Measurements from ENCODE around the gene COL3A1.

Gene COL3A1

GRCh38 chr2:189013671-189014448, 39.7 kb downstream of the COL3A1 start:
- H3K4me1 ChIP-seq: no peaks in the 10 kb centered on the region
- H3K9ac ChIP-seq: no peak overlapping the region
- no peak overlapping the region for H3K4me3 ChIP-seq
- no peak for TF ChIP-seq Cebpa-rat (IDR thresholded peaks at IDR 0.05)
- no peaks in the 10 kb centered on the region for H3K9me3 ChIP-seq
- H3K27ac ChIP-seq: no peak overlapping the region
- no peaks in the 10 kb centered on the region for H4K20me1 ChIP-seq
- no peaks in the 10 kb centered on the region for H3K36me3 ChIP-seq
- H3K4me2 ChIP-seq: no peak overlapping the region
- no peaks in the 10 kb centered on the region for H3K27me3 ChIP-seq

- Histone ChIP-seq H3K27ac (no peak overlapping the region), H3K36me3 (no peaks in the 10 kb centered on the region), H3K9ac (no peak overlapping the region), H4K20me1 (no peaks in the 10 kb centered on the region), H3K27me3 (no peaks in the 10 kb centered on the region), H3K4me2 (no peak overlapping the region), H3K4me1 (no peaks in the 10 kb centered on the region), H3K9me3 (no peaks in the 10 kb centered on the region), H3K4me3 (no peak overlapping the region)
- TF ChIP-seq Cebpa-rat (IDR thresholded peaks at IDR 0.05): no peak
Measured at GRCh38 chr2:189014449-189015138, 40.4 kb downstream of the COL3A1 start.

- Histone ChIP-seq H3K36me3 (no peaks in the 10 kb centered on the region), H3K4me3 (no peak overlapping the region), H3K9ac (no peak overlapping the region), H4K20me1 (no peaks in the 10 kb centered on the region), H3K27me3 (no peaks in the 10 kb centered on the region), H3K4me2 (no peak overlapping the region), H3K27ac (no peak overlapping the region), H3K9me3 (no peaks in the 10 kb centered on the region), H3K4me1 (no peaks in the 10 kb centered on the region)
- no peak for TF ChIP-seq Cebpa-rat (IDR thresholded peaks at IDR 0.05)
Measured at GRCh38 chr2:189015359-189015758, 41.2 kb downstream of the COL3A1 start.

GRCh38 chr2:189016311-189016861, 42.2 kb downstream of the COL3A1 start:
- Histone ChIP-seq H3K27me3 (no peaks in the 10 kb centered on the region), H3K27ac (no peak overlapping the region), H3K9me3 (no peaks in the 10 kb centered on the region), H3K4me1 (no peaks in the 10 kb centered on the region), H3K4me2 (no peak overlapping the region), H3K4me3 (no peak overlapping the region), H4K20me1 (no peaks in the 10 kb centered on the region), H3K9ac (no peak overlapping the region), H3K36me3 (no peaks in the 10 kb centered on the region)
- no peak for TF ChIP-seq Cebpa-rat (IDR thresholded peaks at IDR 0.05)

DNA sequence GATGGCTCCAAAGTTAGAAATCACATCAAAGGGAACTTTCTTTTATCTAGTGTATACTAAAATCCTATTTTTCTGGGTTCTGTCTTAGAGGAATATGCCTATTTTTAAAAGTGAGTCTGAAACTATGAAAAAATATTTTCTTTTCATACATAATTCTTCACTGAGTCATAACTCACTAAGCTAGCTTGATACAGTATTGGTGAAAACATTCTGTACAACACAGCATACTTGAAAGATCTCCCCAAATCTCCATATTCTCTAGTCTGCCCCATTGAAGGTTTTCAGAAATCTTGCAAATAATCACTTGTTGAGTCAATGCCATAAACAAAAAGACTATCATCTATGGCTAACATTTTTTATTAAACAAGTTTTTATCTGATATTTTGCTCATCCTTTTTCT, 44.5 kb downstream of the COL3A1 start:
- TF ChIP-seq Cebpa-rat (IDR thresholded peaks at IDR 0.05): no peak
- Histone ChIP-seq H4K20me1 (no peaks in the 10 kb centered on the region), H3K9ac (no peak overlapping the region), H3K4me3 (no peak overlapping the region), H3K36me3 (no peaks in the 10 kb centered on the region), H3K9me3 (no peaks in the 10 kb centered on the region), H3K4me2 (no peak overlapping the region), H3K27ac (no peak overlapping the region), H3K4me1 (no peaks in the 10 kb centered on the region), H3K27me3 (no peaks in the 10 kb centered on the region)

GRCh38 chr2:189020179-189020578, 46.0 kb downstream of the COL3A1 start:
- Histone ChIP-seq H3K9me3 (no peaks in the 10 kb centered on the region), H4K20me1 (no peaks in the 10 kb centered on the region), H3K4me3 (no peak overlapping the region), H3K9ac (no peak overlapping the region), H3K36me3 (no peaks in the 10 kb centered on the region), H3K27ac (no peak overlapping the region), H3K4me2 (no peak overlapping the region), H3K4me1 (no peaks in the 10 kb centered on the region), H3K27me3 (no peaks in the 10 kb centered on the region)
- no peak for TF ChIP-seq Cebpa-rat (IDR thresholded peaks at IDR 0.05)

- H3K9ac ChIP-seq: no peak overlapping the region
- no peaks in the 10 kb centered on the region for H3K4me1 ChIP-seq
- no peak overlapping the region for H3K27ac ChIP-seq
- H3K36me3 ChIP-seq: no peaks in the 10 kb centered on the region
- H4K20me1 ChIP-seq: no peaks in the 10 kb centered on the region
- no peak for TF ChIP-seq Cebpa-rat (IDR thresholded peaks at IDR 0.05)
- H3K27me3 ChIP-seq: no peaks in the 10 kb centered on the region
- H3K9me3 ChIP-seq: no peaks in the 10 kb centered on the region
- H3K4me3 ChIP-seq: no peak overlapping the region
- no peak overlapping the region for H3K4me2 ChIP-seq
Measured at GRCh38 chr2:189022053-189022481, 47.9 kb downstream of the COL3A1 start.

- Histone ChIP-seq H3K4me2 (no peak overlapping the region), H3K27me3 (no peaks in the 10 kb centered on the region), H3K4me3 (no peak overlapping the region), H3K36me3 (no peaks in the 10 kb centered on the region), H3K9me3 (no peaks in the 10 kb centered on the region), H4K20me1 (no peaks in the 10 kb centered on the region), H3K9ac (no peak overlapping the region), H3K27ac (no peak overlapping the region), H3K4me1 (no peaks in the 10 kb centered on the region)
- no peak for TF ChIP-seq Cebpa-rat (IDR thresholded peaks at IDR 0.05)
Measured at GRCh38 chr2:189022492-189022891, 48.3 kb downstream of the COL3A1 start.

DNA sequence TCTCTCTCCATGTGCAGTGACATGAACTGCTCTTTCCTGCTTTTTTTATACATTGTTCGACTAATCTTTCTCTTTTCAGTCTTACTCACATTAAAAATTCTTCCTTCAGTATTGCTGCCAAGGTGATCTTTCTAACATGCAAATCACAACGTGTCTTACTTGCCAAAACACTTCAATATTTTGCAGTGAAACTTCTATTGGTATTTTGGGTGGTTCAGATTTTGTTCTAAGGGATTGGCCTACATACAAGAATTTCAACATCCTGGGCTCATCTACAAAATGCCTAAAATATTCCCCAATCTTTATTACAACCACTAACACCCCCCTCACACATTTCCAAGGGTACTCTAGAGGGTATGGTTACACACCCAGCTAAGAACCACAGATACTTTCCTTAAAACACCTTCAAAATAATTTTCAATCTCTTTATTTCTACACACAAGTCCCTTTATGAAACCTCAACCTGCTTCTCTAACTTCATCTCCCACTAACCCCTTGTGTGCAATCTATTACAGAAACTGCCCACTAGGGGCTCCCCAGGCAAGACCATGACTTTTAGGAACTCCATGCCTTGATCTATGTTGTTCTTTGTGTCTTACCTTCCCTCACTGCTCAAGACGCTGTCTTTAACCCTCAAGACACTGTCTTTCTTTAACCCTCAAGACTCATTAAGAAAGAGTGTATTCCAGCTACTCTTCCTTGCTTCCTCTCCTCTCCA, 50.9 kb downstream of the COL3A1 start:
- Histone ChIP-seq H4K20me1 (no peaks in the 10 kb centered on the region), H3K36me3 (no peaks in the 10 kb centered on the region), H3K4me3 (no peak overlapping the region), H3K27me3 (no peaks in the 10 kb centered on the region), H3K27ac (no peak overlapping the region), H3K9ac (no peak overlapping the region), H3K4me2 (no peak overlapping the region), H3K9me3 (no peaks in the 10 kb centered on the region), H3K4me1 (no peaks in the 10 kb centered on the region)
- TF ChIP-seq Cebpa-rat (IDR thresholded peaks at IDR 0.05): no peak

GRCh38 chr2:189037518-189037917, 63.3 kb downstream of the COL3A1 start:
- no peak overlapping the region for H3K4me3 ChIP-seq
- no peaks in the 10 kb centered on the region for H3K27me3 ChIP-seq
- no peaks in the 10 kb centered on the region for H3K36me3 ChIP-seq
- no peaks in the 10 kb centered on the region for H4K20me1 ChIP-seq
- H3K4me2 ChIP-seq: no peak overlapping the region
- H3K9me3 ChIP-seq: 0 out of 2 replicates have a peak, but pooled peaks cover 6% of the 10 kb centered on the region
- H3K27ac ChIP-seq: no peak overlapping the region
- TF ChIP-seq Cebpa-rat (IDR thresholded peaks at IDR 0.05): no peak
- no peaks in the 10 kb centered on the region for H3K4me1 ChIP-seq
- no peak overlapping the region for H3K9ac ChIP-seq

Measured in BLaER1 (cell line).